ENCODE measurements around the gene PSTPIP2. TPM values are rescaled to one million over a fixed set of nuclear protein-coding genes. Genes with fewer than 3 reads are reported as not detected.

PSTPIP2 gene
- total RNA-seq, 1 experiment from 2014 or later = not detected

- ChIA-PET CTCF (no interaction called here), POLR2A (ENCODE audit: unreplicated experiment) (no interaction called here)
- Histone ChIP-seq H3K79me2 (ENCODE audit: low read depth) (no peaks in the 10 kb centered on the region), H4K20me1 (ENCODE audit: insufficient read depth) (no peaks in the 10 kb centered on the region), H3K36me3 (ENCODE audit: low read depth) (peaks cover 49% of the 10 kb centered on the region), H3K4me3 (no peak overlapping the region), H3K4me1 (replicated peaks; ENCODE audit: insufficient read depth) (no peaks in the 10 kb centered on the region), H3K4me2 (no peak overlapping the region), H3K9me3 (ENCODE audit: insufficient read depth, low read depth) (no peaks in the 10 kb centered on the region), H2AFZ (no peak overlapping the region), H3K27me3 (ENCODE audit: insufficient read depth, low read depth) (no peaks in the 10 kb centered on the region), H3K27ac (no peak overlapping the region), H3F3A (ENCODE audit: insufficient read depth, low read depth) (no peaks in the 10 kb centered on the region), H3K9me2 (ENCODE audit: insufficient read depth) (no peaks in the 10 kb centered on the region)
- no TSS peak for BruUV-seq (replicated peaks)
- TF ChIP-seq EZH2 (IDR thresholded peaks at IDR 0.05; ENCODE audit: low read depth) (no peak), CTCF (conservative IDR thresholded peaks at IDR 0.05) (no peak)
- no peak for DNase-seq
- intact Hi-C loops (cut with micrococcal nuclease; ENCODE audit: unreplicated experiment) = no loop called here
Observed at GRCh38 chr18:45945669-45946068, 126.4 kb downstream of the PSTPIP2 start.

- Histone ChIP-seq H3K36me3 (ENCODE audit: low read depth) (peaks cover 32% of the 10 kb centered on the region), H3K4me1 (replicated peaks; ENCODE audit: insufficient read depth) (no peaks in the 10 kb centered on the region), H3K27me3 (ENCODE audit: insufficient read depth, low read depth) (no peaks in the 10 kb centered on the region), H3K4me3 (no peak overlapping the region), H3K9me3 (ENCODE audit: insufficient read depth, low read depth) (no peaks in the 10 kb centered on the region), H3K27ac (no peak overlapping the region), H3K4me2 (no peak overlapping the region), H3F3A (ENCODE audit: insufficient read depth, low read depth) (no peaks in the 10 kb centered on the region), H4K20me1 (ENCODE audit: insufficient read depth) (no peaks in the 10 kb centered on the region), H3K9me2 (ENCODE audit: insufficient read depth) (no peaks in the 10 kb centered on the region), H2AFZ (no peak overlapping the region), H3K79me2 (ENCODE audit: low read depth) (no peaks in the 10 kb centered on the region)
- BruUV-seq (replicated peaks) = no TSS peak
- no peak for DNase-seq
- intact Hi-C loops (cut with micrococcal nuclease; ENCODE audit: unreplicated experiment) = no loop called here
- TF ChIP-seq EZH2 (IDR thresholded peaks at IDR 0.05; ENCODE audit: low read depth) = no peak
- no peak for TF ChIP-seq CTCF (conservative IDR thresholded peaks at IDR 0.05)
- CTCF ChIA-PET = no interaction called here
- POLR2A ChIA-PET (ENCODE audit: unreplicated experiment) = no interaction called here
Observed at GRCh38 chr18:45940724-45941123, 131.3 kb downstream of the PSTPIP2 start.

GRCh38 chr18:45939236-45939635 lies 132.8 kb downstream of the PSTPIP2 start:
- Histone ChIP-seq H3K4me1 (replicated peaks; ENCODE audit: insufficient read depth) (no peaks in the 10 kb centered on the region), H2AFZ (no peak overlapping the region), H3K27ac (no peak overlapping the region), H3K27me3 (ENCODE audit: insufficient read depth, low read depth) (no peaks in the 10 kb centered on the region), H4K20me1 (ENCODE audit: insufficient read depth) (no peaks in the 10 kb centered on the region), H3K36me3 (ENCODE audit: low read depth) (peaks cover 29% of the 10 kb centered on the region), H3F3A (ENCODE audit: insufficient read depth, low read depth) (no peaks in the 10 kb centered on the region), H3K4me2 (no peak overlapping the region), H3K9me2 (ENCODE audit: insufficient read depth) (no peaks in the 10 kb centered on the region), H3K4me3 (no peak overlapping the region), H3K9me3 (ENCODE audit: insufficient read depth, low read depth) (no peaks in the 10 kb centered on the region), H3K79me2 (ENCODE audit: low read depth) (no peaks in the 10 kb centered on the region)
- ChIA-PET CTCF (no interaction called here), POLR2A (ENCODE audit: unreplicated experiment) (no interaction called here)
- intact Hi-C loops (cut with micrococcal nuclease; ENCODE audit: unreplicated experiment) = no loop called here
- no TSS peak for BruUV-seq (replicated peaks)
- TF ChIP-seq EZH2 (IDR thresholded peaks at IDR 0.05; ENCODE audit: low read depth) (no peak), CTCF (conservative IDR thresholded peaks at IDR 0.05) (no peak)
- no peak for DNase-seq

All from PC-9 (cell line).